Tibial artery (tissue), 4 donors: ENCODE results near the gene LYAR.
"Not testable (repeated sequence)": the region's sequence is repeated elsewhere in the genome, so short reads cannot be mapped to it uniquely, and the experiment has no call there.

Source experiments
- DNase-seq, 2 donors: peaks; one replicate each; pipeline ENCODE4 v3.0.0-alpha.2; 2019
- H3K27ac ChIP-seq, 2 donors: fragments of 200-600 bp; sonication (generic) in 1 of 2; 1 replicate in 1 of 2; 2 replicates in 1 of 2; pipeline ENCODE4 v1.5.1; 2018 to 2019; ENCODE audit warnings: mild to moderate bottlenecking in 1 of 2
- H3K27me3 ChIP-seq, 2 donors: fragments of 200-600 bp; sonication (generic) in 1 of 2; one replicate each; pipeline versions ENCODE4 v1.5.1 to v1.6.0; 2016 to 2019
- H3K36me3 ChIP-seq, 3 donors: fragments of 200-600 bp; sonication (generic) in 2 of 3; one replicate each; pipeline ENCODE4 v1.5.1; 2016 to 2019; ENCODE audit warnings: mild to moderate bottlenecking in 2 of 3
- H3K4me1 ChIP-seq, 4 donors: fragments of 200-600 bp; sonication (generic) in 2 of 4; 1 replicate in 3 of 4; 2 replicates in 1 of 4; pipeline ENCODE4 v1.5.1; 2016 to 2019
- H3K4me3 ChIP-seq, 2 donors: fragments of 200-600 bp; sonication (generic) in 1 of 2; 1 replicate in 1 of 2; 2 replicates in 1 of 2; pipeline ENCODE4 v1.5.1; 2018 to 2019; ENCODE audit warnings: mild to moderate bottlenecking in 2 of 2
- H3K9me3 ChIP-seq, 3 donors: fragments of 200-600 bp; sonication (generic) in 1 of 3; one replicate each; pipeline ENCODE4 v1.5.1; 2016 to 2019
- intact Hi-C: fragments of 100-400 bp; cut with DNase I; formaldehyde crosslinking; loops from one replicate; pipeline ENCODE4 v1.15.0; 2023; ENCODE audit warnings: low total_unique reads
- TF ChIP-seq, protein P1 (sequence below), 2 experiments: fragments of 200-600 bp in 1 of 2; fragments of 450-650 bp in 1 of 2; IDR thresholded peaks; one replicate each; pipeline ENCODE4 v1.5.1; 2017 to 2019; ENCODE audit warnings: antibody characterized with exemption in 2 of 2, mild to moderate bottlenecking in 1 of 2, moderate library complexity in 1 of 2

Gene LYAR

DNA sequence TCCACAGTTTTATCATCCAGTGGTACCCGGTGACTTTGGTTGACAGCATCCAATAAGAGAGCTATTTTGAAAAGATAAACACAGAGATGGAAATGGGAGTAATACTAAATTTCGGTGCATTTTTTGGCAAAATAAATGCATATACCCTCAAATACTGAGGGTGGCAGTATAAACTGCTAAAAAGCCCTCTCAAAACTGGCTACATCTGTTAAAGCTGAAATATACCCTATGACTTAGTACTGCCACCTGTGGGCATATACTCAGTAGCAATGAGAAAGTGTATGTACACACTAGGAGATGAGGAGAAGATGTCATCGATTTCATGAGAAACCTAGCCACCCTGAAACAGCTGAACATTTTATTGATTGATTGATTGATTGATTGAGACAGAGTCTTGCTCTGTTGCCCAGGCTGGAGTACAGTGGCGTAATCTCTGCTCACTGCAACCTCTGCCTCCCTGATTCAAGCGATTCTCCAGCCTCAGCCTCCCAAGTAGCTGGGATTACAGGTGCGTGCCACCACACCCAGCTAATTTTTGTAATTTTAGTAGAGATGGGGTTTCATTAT, 29.7 kb downstream of the LYAR start:
- no peak overlapping the region for H3K4me3 ChIP-seq
- TF ChIP-seq, protein P1, sequence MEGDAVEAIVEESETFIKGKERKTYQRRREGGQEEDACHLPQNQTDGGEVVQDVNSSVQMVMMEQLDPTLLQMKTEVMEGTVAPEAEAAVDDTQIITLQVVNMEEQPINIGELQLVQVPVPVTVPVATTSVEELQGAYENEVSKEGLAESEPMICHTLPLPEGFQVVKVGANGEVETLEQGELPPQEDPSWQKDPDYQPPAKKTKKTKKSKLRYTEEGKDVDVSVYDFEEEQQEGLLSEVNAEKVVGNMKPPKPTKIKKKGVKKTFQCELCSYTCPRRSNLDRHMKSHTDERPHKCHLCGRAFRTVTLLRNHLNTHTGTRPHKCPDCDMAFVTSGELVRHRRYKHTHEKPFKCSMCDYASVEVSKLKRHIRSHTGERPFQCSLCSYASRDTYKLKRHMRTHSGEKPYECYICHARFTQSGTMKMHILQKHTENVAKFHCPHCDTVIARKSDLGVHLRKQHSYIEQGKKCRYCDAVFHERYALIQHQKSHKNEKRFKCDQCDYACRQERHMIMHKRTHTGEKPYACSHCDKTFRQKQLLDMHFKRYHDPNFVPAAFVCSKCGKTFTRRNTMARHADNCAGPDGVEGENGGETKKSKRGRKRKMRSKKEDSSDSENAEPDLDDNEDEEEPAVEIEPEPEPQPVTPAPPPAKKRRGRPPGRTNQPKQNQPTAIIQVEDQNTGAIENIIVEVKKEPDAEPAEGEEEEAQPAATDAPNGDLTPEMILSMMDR (IDR thresholded peaks at IDR 0.05) = no peak

GRCh38 chr4:4259484-4260100, 30.4 kb downstream of the LYAR start:
- no peak for DNase-seq
- no peak overlapping the region for H3K4me3 ChIP-seq
- TF ChIP-seq, protein P1 (IDR thresholded peaks at IDR 0.05) = no peak
- H3K36me3 ChIP-seq = no peaks in the 10 kb centered on the region
- peaks cover 0 to 7% (median 0%) of the 10 kb centered on the region in 4 donors for H3K4me1 ChIP-seq
- H3K9me3 ChIP-seq = no peaks in the 10 kb centered on the region
- no peak overlapping the region for H3K27ac ChIP-seq
- H3K27me3 ChIP-seq = peaks cover 0 to 8% of the 10 kb centered on the region in 2 donors
- intact Hi-C loops = no loop called here

More for the DNA sequence above, 29.7 kb downstream of the LYAR start:
- DNase-seq = no peak
- Histone ChIP-seq H3K27me3 (peaks cover 0 to 6% of the 10 kb centered on the region in 2 donors), H3K36me3 (no peaks in the 10 kb centered on the region), H3K27ac (no peak overlapping the region), H3K9me3 (no peaks in the 10 kb centered on the region), H3K4me1 (peaks cover 0 to 7% (median 0%) of the 10 kb centered on the region in 4 donors)
- intact Hi-C loops = no loop called here

GRCh38 chr4:4257705-4258104, 32.2 kb downstream of the LYAR start:
- DNase-seq, H3K9me3 ChIP-seq, H3K4me1 ChIP-seq, intact Hi-C loops, H3K4me3 ChIP-seq, H3K27ac ChIP-seq, H3K36me3 ChIP-seq, H3K27me3 ChIP-seq: not testable (repeated sequence)

- peaks cover 0 to 8% of the 10 kb centered on the region in 2 donors for H3K27me3 ChIP-seq
- TF ChIP-seq, protein P1 (IDR thresholded peaks at IDR 0.05) = no peak
- H3K4me1 ChIP-seq = peaks cover 0 to 7% (median 0%) of the 10 kb centered on the region in 4 donors
- intact Hi-C loops = no loop called here
- no peaks in the 10 kb centered on the region for H3K9me3 ChIP-seq
- H3K36me3 ChIP-seq = no peaks in the 10 kb centered on the region
- DNase-seq = no peak
- H3K27ac ChIP-seq = no peak overlapping the region
- H3K4me3 ChIP-seq = no peak overlapping the region
Observed at GRCh38 chr4:4256799-4257198, 33.2 kb downstream of the LYAR start.

- TF ChIP-seq, protein P1 (IDR thresholded peaks at IDR 0.05) = no peak
- no peaks in the 10 kb centered on the region for H3K36me3 ChIP-seq
- no peak for DNase-seq
- intact Hi-C loops = no loop called here
- H3K4me3 ChIP-seq = no peak overlapping the region
- H3K9me3 ChIP-seq = no peaks in the 10 kb centered on the region
- H3K27me3 ChIP-seq = peaks cover 0 to 8% of the 10 kb centered on the region in 2 donors
- H3K4me1 ChIP-seq = peaks cover 0 to 4% (median 0%) of the 10 kb centered on the region in 4 donors
- no peak overlapping the region for H3K27ac ChIP-seq
Observed at GRCh38 chr4:4254666-4255065, 35.3 kb downstream of the LYAR start.

- Histone ChIP-seq H3K27ac (no peak overlapping the region), H3K4me3 (no peak overlapping the region), H3K27me3 (peaks cover 0 to 8% of the 10 kb centered on the region in 2 donors), H3K9me3 (no peaks in the 10 kb centered on the region), H3K4me1 (peaks cover 0 to 1% (median under 1%) of the 10 kb centered on the region in 4 donors), H3K36me3 (no peaks in the 10 kb centered on the region)
- TF ChIP-seq, protein P1 (IDR thresholded peaks at IDR 0.05) = no peak
- intact Hi-C loops = no loop called here
- DNase-seq = no peak
Observed at GRCh38 chr4:4254199-4254598, 35.8 kb downstream of the LYAR start.
